ENCODE data around the gene ZBTB5. TPM values are rescaled to one million over a fixed set of nuclear protein-coding genes. Genes with fewer than 3 reads are reported as not detected.
"Not testable (repeated sequence)": the region's sequence is repeated elsewhere in the genome, so short reads cannot be mapped to it uniquely, and the experiment has no call there.

Gene ZBTB5
- polyA plus RNA-seq, 4 donors: 29.5 to 32.0 (median 31.6) TPM

DNA sequence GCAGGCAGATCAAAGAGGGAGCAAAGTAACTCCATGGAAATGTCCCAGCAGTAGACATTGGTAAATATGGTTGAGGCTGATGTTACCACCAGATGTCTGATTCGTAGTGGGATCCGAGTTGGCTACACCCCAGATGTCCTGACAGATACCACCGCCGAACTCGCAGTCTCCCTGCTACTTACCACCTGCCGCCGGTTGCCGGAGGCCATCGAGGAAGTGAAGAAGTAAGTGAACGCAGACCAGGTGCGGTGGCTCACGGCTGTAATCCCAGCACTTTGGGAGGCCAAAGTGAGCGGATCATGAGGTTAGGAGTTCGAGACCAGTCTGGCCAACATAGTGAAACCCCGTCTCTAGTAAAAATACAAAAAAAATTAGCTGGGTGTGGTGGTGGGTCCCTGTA, 38.8 kb downstream of the ZBTB5 start:
- DNase-seq (ENCODE audit: low read depth in 4 of 4, low spot score in 2 of 4): not testable (repeated sequence)

DNA sequence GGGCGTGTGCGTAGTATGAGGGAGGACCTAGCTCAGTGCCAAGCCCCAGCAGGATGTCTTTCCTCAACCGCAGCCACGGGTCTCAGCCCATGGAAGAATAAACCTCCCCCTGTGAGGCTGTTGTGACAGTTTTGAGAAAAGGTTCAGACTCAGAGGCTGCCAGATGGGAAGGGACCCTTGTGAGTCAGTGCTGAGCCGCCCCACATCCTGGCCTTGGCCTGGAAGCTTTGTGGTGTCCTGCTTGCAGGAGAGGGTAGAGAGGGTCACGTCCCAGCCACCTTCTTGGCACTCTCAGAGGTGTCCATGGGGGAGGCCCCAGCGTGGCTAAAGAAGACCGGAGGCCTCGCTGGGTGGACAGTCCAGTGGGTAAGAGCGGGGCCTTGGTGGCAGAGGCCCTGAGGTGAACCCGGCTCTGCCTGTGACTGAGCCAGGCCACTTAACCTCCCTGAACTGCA, 39.9 kb downstream of the ZBTB5 start:
- DNase-seq (ENCODE audit: low read depth in 4 of 4, low spot score in 2 of 4): no peak

DNA sequence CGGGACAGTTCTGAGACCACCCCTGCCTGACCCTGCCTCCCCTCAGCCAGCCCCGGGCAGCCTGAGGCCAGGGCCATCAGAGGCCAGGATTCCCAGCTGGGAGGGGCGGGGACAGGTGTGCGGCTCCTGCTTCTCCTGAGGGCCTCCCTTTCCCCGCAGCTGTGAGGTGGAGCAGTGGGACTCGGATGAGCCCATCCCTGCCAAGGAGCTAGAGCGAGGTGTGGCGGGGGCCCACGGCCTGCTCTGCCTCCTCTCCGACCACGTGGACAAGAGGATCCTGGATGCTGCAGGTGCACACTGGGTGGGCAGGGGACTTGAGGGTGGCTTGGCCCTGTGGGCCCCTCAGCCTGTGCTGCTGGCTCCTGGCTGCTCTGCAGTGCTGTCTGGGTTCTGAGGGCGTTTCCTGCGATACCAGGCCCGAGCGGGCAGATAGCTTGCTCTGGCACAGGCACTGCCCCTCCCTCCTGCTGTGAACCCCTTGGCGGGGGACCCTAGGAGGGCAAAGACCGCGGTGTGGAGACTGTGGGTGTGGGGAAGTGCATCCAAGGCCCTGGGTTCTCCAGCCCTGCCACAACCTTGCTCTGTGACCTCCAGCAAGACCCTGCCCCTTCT, 40.5 kb downstream of the ZBTB5 start:
- no peak for DNase-seq (ENCODE audit: low read depth in 4 of 4, low spot score in 2 of 4)

- DNase-seq (ENCODE audit: low read depth in 4 of 4, low spot score in 2 of 4): no peak
These were observed 41.0 kb downstream of the ZBTB5 start for GRCh38 chr9:37424204-37424685.

- no peak for DNase-seq (ENCODE audit: low read depth in 4 of 4, low spot score in 2 of 4)
These were observed 41.7 kb downstream of the ZBTB5 start for GRCh38 chr9:37423508-37423907.

GRCh38 chr9:37422289-37423104, 42.8 kb downstream of the ZBTB5 start, which contains the start of gene GRHPR:
GRHPR (plus strand) TSS chr9:37422696; CDS start chr9:37422751, 55 bp downstream.
- DNase-seq (ENCODE audit: low read depth in 4 of 4, low spot score in 2 of 4): peak in 2 of 4 donors; percentile 59 to 66

DNA sequence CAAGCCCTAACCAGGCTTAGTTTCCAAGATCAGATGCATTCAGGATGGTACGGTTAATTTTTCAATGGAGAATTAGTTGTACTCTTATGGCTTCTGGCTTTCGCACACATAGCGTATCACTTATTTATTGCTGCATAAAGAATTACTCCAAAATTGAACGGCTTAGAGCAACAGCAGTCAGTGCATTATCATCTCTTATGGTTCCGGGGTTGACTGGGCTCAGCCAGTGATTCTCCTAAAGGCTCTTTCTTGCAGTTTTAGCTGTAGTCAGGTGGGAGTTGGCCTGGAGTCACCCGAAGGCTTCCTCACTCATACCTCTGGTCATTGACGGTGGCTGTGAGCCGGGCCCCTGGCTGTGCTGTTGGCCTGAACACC, 43.3 kb downstream of the ZBTB5 start:
- no peak for DNase-seq (ENCODE audit: low read depth in 4 of 4, low spot score in 2 of 4)

DNA sequence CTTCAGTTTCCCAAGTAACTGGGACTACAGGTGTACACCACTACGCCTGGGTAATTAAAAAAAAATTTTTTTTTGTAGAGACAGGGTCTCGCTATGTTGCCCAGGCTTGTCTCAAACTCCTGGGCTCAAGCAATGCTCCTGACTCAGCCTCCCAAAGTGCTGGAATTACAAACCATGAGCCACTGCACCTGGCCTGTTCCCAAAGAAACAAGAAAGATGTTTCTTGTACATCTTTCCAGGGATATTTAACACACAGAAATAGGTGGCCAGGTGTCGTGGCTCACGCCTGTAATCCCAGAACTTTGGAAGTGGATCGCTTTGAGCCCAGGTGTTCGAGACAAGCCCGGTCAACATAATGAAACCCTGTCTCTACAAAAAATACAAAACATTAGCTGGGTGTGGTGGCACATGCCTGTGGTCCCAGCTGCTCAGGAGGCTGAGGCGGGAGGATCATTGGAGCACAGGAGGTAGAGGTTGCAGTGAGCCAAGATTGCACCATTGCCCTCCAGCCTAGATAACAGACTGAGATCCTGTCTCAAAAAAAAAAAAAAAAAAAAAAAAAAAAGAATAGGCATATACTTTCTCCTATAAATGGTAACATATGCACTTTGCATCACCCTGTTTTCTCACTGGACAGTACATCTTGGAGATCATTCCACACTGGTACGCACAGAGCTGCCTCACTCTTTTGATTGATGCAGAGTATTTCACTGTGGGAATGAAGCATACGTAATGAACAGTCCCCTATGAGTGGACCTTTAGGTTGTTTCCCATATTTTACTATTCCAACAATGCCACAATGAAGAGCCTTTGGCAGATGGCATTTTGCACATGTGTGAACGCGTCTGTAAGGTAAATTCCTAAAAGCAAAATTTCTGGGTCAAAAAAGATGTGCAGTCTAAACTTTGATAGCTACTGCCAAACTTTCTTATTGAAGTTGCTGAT, 44.7 kb downstream of the ZBTB5 start:
- no peak for DNase-seq (ENCODE audit: low read depth in 4 of 4, low spot score in 2 of 4)

GRCh38 chr9:37419204-37419603, 46.0 kb downstream of the ZBTB5 start:
- no peak for DNase-seq (ENCODE audit: low read depth in 4 of 4, low spot score in 2 of 4)

- DNase-seq (ENCODE audit: low read depth in 4 of 4, low spot score in 2 of 4): no peak
These were observed 47.2 kb downstream of the ZBTB5 start for GRCh38 chr9:37417857-37418618.

DNA sequence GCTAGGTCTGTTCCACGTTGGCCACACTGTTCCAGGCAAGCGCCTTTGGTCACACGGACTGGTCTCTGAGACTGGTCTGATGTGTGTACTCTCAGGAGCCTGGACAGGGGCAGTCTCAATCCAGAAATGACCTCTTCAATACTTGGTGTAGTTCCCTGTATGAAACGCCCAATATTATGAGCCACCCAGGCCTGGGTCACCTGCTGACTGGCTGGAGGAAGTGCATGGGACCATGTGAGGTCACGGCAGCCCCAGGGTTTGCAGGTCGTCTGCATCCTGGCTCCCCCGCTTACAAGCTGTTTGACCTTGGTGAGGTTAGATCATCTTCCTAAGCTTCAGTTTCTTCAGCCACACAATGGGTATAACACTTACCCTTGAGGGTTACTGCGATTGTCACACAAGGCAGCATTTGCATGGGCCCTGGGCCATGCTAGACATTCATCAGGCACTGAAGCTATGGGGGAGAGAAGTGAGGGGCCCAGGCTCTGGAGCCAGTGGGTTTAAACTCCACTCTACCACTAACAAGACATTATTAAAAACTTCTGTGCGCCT, 47.9 kb downstream of the ZBTB5 start:
- no peak for DNase-seq (ENCODE audit: low read depth in 4 of 4, low spot score in 2 of 4)

DNA sequence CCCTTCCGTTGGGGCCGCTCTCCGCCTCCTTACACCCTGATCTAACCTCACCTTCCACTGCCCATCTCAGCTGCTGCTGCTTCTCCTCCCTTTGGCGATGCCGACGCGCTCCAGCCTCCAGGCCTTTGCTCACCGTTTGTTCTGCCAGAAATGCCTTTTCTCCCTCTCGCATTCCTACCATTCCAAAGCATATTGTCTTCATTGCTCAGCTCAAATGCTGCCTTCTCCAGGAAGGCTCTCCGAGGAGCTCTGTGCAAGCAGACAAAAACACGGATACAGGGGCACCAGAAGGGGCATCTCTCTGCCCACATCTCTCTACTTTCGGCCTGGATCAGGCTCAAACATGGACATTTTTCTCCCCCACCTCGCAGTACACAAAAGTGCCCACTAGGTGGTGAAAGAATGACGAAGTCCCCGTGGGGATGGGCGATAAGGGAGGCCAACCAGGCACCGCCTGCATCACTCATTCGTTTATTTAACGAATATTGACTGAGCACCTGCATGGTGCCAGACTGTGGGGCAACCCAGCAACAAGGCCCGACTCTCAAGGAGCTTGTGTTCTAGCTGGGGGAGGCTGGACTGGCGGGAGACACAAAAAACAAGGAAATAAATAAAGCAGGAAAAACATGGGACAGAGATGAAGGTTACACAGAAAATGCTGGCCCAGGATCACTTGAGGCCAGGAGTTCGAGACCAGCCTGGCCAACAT, 50.1 kb downstream of the ZBTB5 start:
- DNase-seq (ENCODE audit: low read depth in 4 of 4, low spot score in 2 of 4): peak; percentile 41 to 77 (median 60)

GRCh38 chr9:37414503-37414943, 50.7 kb downstream of the ZBTB5 start:
- DNase-seq (ENCODE audit: low read depth in 4 of 4, low spot score in 2 of 4): no peak

GRCh38 chr9:37413311-37413710, 51.9 kb downstream of the ZBTB5 start:
- no peak for DNase-seq (ENCODE audit: low read depth in 4 of 4, low spot score in 2 of 4)

- DNase-seq (ENCODE audit: low read depth in 4 of 4, low spot score in 2 of 4): no peak
These were observed 52.7 kb downstream of the ZBTB5 start for GRCh38 chr9:37412431-37413151.

- DNase-seq (ENCODE audit: low read depth in 4 of 4, low spot score in 2 of 4): no peak
These were observed 54.1 kb downstream of the ZBTB5 start for GRCh38 chr9:37410969-37411785.

DNA sequence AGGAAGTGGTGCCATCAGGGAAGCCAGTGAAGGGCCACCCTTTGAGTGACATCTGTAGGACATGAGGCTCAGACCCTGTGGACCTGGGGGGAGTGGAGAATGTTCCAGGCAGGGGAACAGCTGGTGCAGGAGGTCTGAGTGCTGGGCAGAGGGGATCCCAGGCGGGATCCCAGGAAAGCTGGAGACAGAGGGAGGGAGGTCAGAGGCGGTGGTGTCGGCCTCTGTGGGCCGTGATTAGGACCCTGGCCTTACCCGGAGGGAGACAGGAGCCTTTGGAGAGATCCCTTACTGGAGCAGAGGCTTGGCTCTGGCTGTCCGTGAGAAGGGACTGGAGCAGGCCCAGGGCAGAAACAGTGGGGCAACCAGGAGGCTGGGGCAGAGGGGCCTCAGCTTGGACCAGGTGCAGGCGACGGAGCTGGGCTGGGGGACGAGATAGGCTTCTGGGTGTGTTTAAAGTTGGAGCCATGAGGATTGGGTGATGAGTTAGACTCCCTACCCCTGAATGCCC, 54.8 kb downstream of the ZBTB5 start:
- DNase-seq (ENCODE audit: low read depth in 4 of 4, low spot score in 2 of 4): no peak
